A549 treated with RU486 at 1 μM for 4 hours (cell line): ENCODE results near the gene SPSB4. TPM values are rescaled to one million over a fixed set of nuclear protein-coding genes. Genes with fewer than 3 reads are reported as not detected.

ENCODE experiments used
- total RNA-seq: library from RNA; stranded (reverse); fragments of 200-300 nt; extraction: Qiagen RNA extraction; gene quantifications from 5 replicates; pipeline ENCODE4 v1.2.3, GENCODE V29; 2022; ENCODE audit warnings: low read depth

Gene SPSB4
- 0.08 to 0.26 TPM (median 0.12 TPM) in 5 replicates for total RNA-seq

DNA sequence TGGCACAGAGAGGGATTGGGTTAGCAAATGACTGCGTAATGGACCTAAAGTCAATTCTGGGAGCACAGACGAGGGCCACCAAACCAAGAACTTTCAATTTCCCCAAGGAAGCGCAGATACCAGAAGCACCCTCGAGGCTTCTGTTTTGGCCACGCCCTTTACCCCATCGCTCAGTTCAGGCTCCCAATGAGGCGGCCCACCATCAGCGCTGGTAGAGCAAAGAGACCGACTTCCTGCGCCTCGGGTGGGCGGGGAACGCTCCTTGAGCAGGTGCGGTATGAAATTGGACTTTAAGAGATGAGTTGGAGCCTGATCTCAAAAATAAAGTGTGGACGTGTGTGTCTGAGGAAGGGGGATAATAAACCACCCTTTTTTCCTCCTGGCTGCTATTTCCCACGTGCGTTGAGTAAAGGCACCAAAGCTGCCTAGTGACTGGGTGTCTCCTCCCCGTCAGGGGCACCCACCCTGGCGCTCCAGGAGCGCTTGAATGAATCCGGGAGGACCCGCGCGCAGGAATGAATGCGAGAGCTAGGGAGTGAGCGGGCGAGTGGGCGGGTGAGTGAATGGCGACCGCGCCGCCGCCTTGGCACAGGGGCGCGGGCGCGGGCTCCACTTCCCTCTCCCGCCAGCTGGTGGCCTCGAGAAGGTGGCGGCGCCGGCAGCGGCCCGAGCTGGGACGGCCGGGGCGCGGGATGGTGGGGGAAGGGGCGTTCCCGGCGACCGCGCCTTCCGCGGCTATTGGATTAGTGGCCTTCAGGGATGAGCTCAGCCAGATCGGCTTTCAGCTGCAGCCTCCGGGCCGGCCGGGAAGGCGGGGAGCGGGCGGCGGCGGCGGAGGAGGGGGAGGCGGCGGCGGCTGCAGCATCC lies at the start of gene SPSB4:
Gene SPSB4 (plus strand): TSS at position 772 of the 867 bp plus-strand sequence. CDS start 14,758 bp downstream, outside the sequence.

Other genes starting within 250 kb of the SPSB4 start
- 9.8 to 22.2 TPM (median 20.8 TPM) in 5 replicates for gene SLC25A36, start 109.5 kb upstream of the SPSB4 start, total RNA-seq
- gene PXYLP1, start 180.5 kb downstream of the SPSB4 start, total RNA-seq, result 8.0 to 11.7 TPM (median 11.3 TPM) in 5 replicates